DND-41 (cell line): ENCODE measurements around the gene PVALEF.

Experiments used
- CTCF ChIP-seq: IDR thresholded peaks from 2 replicates; pipeline ENCODE4 v1.5.1; 2012; ENCODE audit warnings: borderline replicate concordance, low read length, moderate library complexity, mild to moderate bottlenecking; ENCODE audit not compliant: poor library complexity, severe bottlenecking; ENCODE audit errors: extremely low read depth
- EZH2 ChIP-seq: IDR thresholded peaks from 3 replicates; pipeline ENCODE4 v1.6.1; 2012; ENCODE audit warnings: borderline replicate concordance, low read depth, mild to moderate bottlenecking, moderate library complexity, low read length, inconsistent platforms; ENCODE audit not compliant: severe bottlenecking

GRCh38 chr17:81199482-81199830, 34.1 kb downstream of the PVALEF start:
- TF ChIP-seq CTCF (no peak), EZH2 (no peak)
